ENCODE data around the gene MAS1L. TPM values are rescaled to one million over a fixed set of nuclear protein-coding genes. Genes with fewer than 3 reads are reported as not detected.

MAS1L gene
- total RNA-seq = 0.39 TPM

- no peak for DNase-seq
Measured at GRCh38 chr6:29487660-29488059, at the start of gene MAS1L. TSS of gene MAS1L (minus strand) at chr6:29487956. CDS start at chr6:29487902, 54 bp downstream.

GRCh38 chr6:29532320-29532951 lies 44.7 kb upstream of the MAS1L start:
- no peak for DNase-seq

GRCh38 chr6:29531668-29532067 lies 43.9 kb upstream of the MAS1L start:
- no peak for DNase-seq

GRCh38 chr6:29530671-29531310 lies 43.0 kb upstream of the MAS1L start:
- DNase-seq = no peak

- no peak for DNase-seq
Measured at GRCh38 chr6:29529956-29530355, 42.2 kb upstream of the MAS1L start.

GRCh38 chr6:29528988-29529560 lies 41.3 kb upstream of the MAS1L start:
- DNase-seq = no peak

GRCh38 chr6:29528300-29528931 lies 40.7 kb upstream of the MAS1L start:
- DNase-seq = no peak

- DNase-seq = no peak
Measured at GRCh38 chr6:29527564-29527963, 39.8 kb upstream of the MAS1L start.

- no peak for DNase-seq
Measured at GRCh38 chr6:29527126-29527525, 39.4 kb upstream of the MAS1L start.

- DNase-seq = no peak
Measured at GRCh38 chr6:29525311-29525639, 37.5 kb upstream of the MAS1L start.

- no peak for DNase-seq
Measured at GRCh38 chr6:29524444-29525310, 36.9 kb upstream of the MAS1L start.

GRCh38 chr6:29524044-29524443 lies 36.3 kb upstream of the MAS1L start:
- no peak for DNase-seq

GRCh38 chr6:29522227-29522626 lies 34.5 kb upstream of the MAS1L start:
- no peak for DNase-seq

- DNase-seq = no peak
Measured at GRCh38 chr6:29521006-29521680, 33.4 kb upstream of the MAS1L start.

GRCh38 chr6:29520232-29520631 lies 32.5 kb upstream of the MAS1L start:
- DNase-seq = no peak

- DNase-seq = no peak
Measured at GRCh38 chr6:29519291-29520010, 31.7 kb upstream of the MAS1L start.

- DNase-seq = no peak
Measured at GRCh38 chr6:29517728-29518440, 30.1 kb upstream of the MAS1L start.

- no peak for DNase-seq
Measured at GRCh38 chr6:29517245-29517644, 29.5 kb upstream of the MAS1L start.

- no peak for DNase-seq
Measured at GRCh38 chr6:29516108-29516507, 28.4 kb upstream of the MAS1L start.

- DNase-seq = no peak
Measured at GRCh38 chr6:29510746-29511300, 23.1 kb upstream of the MAS1L start.

All from skin of body (tissue), 2 donors.